ENCODE results near the gene ASGR1. TPM values are rescaled to one million over a fixed set of nuclear protein-coding genes. Genes with fewer than 3 reads are reported as not detected.

The ASGR1 gene
- polyA plus RNA-seq, 1 donor from 2014 or later = 80.2 TPM

DNA sequence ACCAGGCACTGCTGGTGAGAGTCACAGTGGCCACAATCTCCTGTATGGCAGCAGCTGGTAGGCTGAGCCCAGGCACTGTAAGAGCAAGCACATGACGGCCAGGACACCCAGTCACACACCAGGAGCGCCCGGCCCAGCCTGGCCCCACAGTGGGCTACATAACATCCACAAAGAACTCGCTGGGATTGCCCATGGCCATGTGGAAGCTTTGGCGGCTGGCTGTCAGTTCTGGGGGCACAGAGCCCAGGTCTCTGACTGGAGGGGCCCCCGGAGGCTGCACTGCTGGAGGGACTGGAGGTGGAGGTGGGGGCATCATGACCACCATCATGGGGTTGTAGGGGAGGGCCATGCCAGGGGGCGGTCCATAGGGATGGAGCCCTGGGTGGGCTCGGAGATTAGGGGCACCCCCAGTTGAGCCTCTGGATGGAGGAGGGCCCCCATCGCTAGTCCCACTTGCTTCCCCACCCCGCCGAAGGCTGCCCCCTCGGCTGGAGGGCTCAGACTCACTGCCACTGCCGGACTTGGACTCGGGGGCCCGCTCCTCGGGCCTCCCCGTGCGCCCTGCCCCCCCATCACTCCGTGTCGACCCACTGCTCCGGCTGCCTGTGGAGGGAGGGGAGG lies 46.7 kb upstream of the ASGR1 start:
- H3K4me3 ChIP-seq (ENCODE audit: low read length) = no peak overlapping the region
- no peak overlapping the region for H3K27ac ChIP-seq (ENCODE audit: low read length)
- H3K79me2 ChIP-seq (replicated peaks; ENCODE audit: insufficient read depth, low read length) = peaks cover 11% of the 10 kb centered on the region
- peaks cover 5% of the 10 kb centered on the region for H4K20me1 ChIP-seq (ENCODE audit: insufficient read depth)
- H3K27me3 ChIP-seq (ENCODE audit: insufficient read depth, low read depth, low read length) = no peaks in the 10 kb centered on the region
- H3K36me3 ChIP-seq (ENCODE audit: insufficient read depth, low read length) = no peaks in the 10 kb centered on the region
- no peak overlapping the region for H3K4me2 ChIP-seq (ENCODE audit: low read length)
- no peaks in the 10 kb centered on the region for H3F3A ChIP-seq (ENCODE audit: insufficient read depth, low read length, poor library complexity, severe bottlenecking)
- no peaks in the 10 kb centered on the region for H3K9me2 ChIP-seq (ENCODE audit: insufficient read depth, low read length)
- H2AFZ ChIP-seq (ENCODE audit: low read depth, low read length) = no peak overlapping the region
- H3K9me3 ChIP-seq (ENCODE audit: low read length) = no peaks in the 10 kb centered on the region
- no peak overlapping the region for H3K9ac ChIP-seq (ENCODE audit: low read length)
- TF ChIP-seq SMC3 (conservative IDR thresholded peaks at IDR 0.05; ENCODE audit: poor library complexity) (no peak), POLR2AphosphoS5 (IDR thresholded peaks at IDR 0.05) (no peak), EZH2 (IDR thresholded peaks at IDR 0.05; ENCODE audit: borderline replicate concordance, insufficient read depth, low read length, poor library complexity, severe bottlenecking) (no peak)
- TF ChIP-seq, protein P1, sequence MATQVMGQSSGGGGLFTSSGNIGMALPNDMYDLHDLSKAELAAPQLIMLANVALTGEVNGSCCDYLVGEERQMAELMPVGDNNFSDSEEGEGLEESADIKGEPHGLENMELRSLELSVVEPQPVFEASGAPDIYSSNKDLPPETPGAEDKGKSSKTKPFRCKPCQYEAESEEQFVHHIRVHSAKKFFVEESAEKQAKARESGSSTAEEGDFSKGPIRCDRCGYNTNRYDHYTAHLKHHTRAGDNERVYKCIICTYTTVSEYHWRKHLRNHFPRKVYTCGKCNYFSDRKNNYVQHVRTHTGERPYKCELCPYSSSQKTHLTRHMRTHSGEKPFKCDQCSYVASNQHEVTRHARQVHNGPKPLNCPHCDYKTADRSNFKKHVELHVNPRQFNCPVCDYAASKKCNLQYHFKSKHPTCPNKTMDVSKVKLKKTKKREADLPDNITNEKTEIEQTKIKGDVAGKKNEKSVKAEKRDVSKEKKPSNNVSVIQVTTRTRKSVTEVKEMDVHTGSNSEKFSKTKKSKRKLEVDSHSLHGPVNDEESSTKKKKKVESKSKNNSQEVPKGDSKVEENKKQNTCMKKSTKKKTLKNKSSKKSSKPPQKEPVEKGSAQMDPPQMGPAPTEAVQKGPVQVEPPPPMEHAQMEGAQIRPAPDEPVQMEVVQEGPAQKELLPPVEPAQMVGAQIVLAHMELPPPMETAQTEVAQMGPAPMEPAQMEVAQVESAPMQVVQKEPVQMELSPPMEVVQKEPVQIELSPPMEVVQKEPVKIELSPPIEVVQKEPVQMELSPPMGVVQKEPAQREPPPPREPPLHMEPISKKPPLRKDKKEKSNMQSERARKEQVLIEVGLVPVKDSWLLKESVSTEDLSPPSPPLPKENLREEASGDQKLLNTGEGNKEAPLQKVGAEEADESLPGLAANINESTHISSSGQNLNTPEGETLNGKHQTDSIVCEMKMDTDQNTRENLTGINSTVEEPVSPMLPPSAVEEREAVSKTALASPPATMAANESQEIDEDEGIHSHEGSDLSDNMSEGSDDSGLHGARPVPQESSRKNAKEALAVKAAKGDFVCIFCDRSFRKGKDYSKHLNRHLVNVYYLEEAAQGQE (IDR thresholded peaks at IDR 0.05; ENCODE audit: borderline replicate concordance) = no peak
- TF ChIP-seq, protein P2, sequence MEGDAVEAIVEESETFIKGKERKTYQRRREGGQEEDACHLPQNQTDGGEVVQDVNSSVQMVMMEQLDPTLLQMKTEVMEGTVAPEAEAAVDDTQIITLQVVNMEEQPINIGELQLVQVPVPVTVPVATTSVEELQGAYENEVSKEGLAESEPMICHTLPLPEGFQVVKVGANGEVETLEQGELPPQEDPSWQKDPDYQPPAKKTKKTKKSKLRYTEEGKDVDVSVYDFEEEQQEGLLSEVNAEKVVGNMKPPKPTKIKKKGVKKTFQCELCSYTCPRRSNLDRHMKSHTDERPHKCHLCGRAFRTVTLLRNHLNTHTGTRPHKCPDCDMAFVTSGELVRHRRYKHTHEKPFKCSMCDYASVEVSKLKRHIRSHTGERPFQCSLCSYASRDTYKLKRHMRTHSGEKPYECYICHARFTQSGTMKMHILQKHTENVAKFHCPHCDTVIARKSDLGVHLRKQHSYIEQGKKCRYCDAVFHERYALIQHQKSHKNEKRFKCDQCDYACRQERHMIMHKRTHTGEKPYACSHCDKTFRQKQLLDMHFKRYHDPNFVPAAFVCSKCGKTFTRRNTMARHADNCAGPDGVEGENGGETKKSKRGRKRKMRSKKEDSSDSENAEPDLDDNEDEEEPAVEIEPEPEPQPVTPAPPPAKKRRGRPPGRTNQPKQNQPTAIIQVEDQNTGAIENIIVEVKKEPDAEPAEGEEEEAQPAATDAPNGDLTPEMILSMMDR (IDR thresholded peaks at IDR 0.05; ENCODE audit: poor library complexity, severe bottlenecking) = no peak

DNA sequence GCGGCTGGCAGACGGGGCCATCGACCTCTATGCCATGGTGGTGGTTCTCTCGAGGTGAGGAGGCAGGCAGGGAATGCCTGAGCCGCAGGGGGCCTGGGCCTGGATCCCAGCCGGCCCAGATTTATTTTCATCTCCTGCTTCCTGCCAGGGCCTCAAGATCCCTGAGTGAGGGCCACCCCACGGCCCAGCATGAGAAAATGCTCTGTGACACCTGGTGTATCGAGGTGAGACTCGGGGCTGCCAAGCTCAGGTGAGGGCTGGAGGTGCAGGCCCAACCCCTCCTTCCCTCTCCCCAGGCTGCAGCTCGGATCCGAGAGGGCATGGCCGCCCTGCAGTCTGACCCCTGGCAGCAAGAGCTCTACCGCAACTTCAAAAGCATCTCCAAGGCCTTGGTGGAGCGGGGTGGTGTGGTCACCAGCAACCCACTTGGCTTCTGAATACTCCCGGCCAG lies 45.5 kb upstream of the ASGR1 start:
- no peaks in the 10 kb centered on the region for H3K79me2 ChIP-seq (replicated peaks; ENCODE audit: insufficient read depth, low read length)
- no peak overlapping the region for H3K27ac ChIP-seq (ENCODE audit: low read length)
- H3F3A ChIP-seq (ENCODE audit: insufficient read depth, low read length, poor library complexity, severe bottlenecking) = no peaks in the 10 kb centered on the region
- H3K4me2 ChIP-seq (ENCODE audit: low read length) = no peak overlapping the region
- H3K27me3 ChIP-seq (ENCODE audit: insufficient read depth, low read depth, low read length) = no peaks in the 10 kb centered on the region
- TF ChIP-seq MXI1 (conservative IDR thresholded peaks at IDR 0.05; ENCODE audit: poor library complexity, severe bottlenecking) (no peak), SMC3 (conservative IDR thresholded peaks at IDR 0.05; ENCODE audit: poor library complexity) (no peak), POLR2AphosphoS5 (IDR thresholded peaks at IDR 0.05) (no peak), RAD21 (conservative IDR thresholded peaks at IDR 0.05) (no peak), TAF1 (IDR thresholded peaks at IDR 0.05; ENCODE audit: low read depth) (no peak), EZH2 (IDR thresholded peaks at IDR 0.05; ENCODE audit: borderline replicate concordance, insufficient read depth, low read length, poor library complexity, severe bottlenecking) (no peak), EP300 (conservative IDR thresholded peaks at IDR 0.05; ENCODE audit: poor library complexity, severe bottlenecking) (no peak)
- TF ChIP-seq, protein P2 (IDR thresholded peaks at IDR 0.05; ENCODE audit: poor library complexity, severe bottlenecking) = no peak
- TF ChIP-seq, protein P1 (IDR thresholded peaks at IDR 0.05; ENCODE audit: borderline replicate concordance) = no peak
- no peaks in the 10 kb centered on the region for H3K9me3 ChIP-seq (ENCODE audit: low read length)
- no peaks in the 10 kb centered on the region for H3K36me3 ChIP-seq (ENCODE audit: insufficient read depth, low read length)
- no peaks in the 10 kb centered on the region for H4K20me1 ChIP-seq (ENCODE audit: insufficient read depth)
- no peak overlapping the region for H2AFZ ChIP-seq (ENCODE audit: low read depth, low read length)
- H3K4me3 ChIP-seq (ENCODE audit: low read length) = no peak overlapping the region
- no peaks in the 10 kb centered on the region for H3K9me2 ChIP-seq (ENCODE audit: insufficient read depth, low read length)
- H3K9ac ChIP-seq (ENCODE audit: low read length) = no peak overlapping the region
